Measurements from ENCODE around the gene PHLDB2. TPM values are rescaled to one million over a fixed set of nuclear protein-coding genes. Genes with fewer than 3 reads are reported as not detected.

The PHLDB2 gene
- polyA plus RNA-seq, 1 donor (not counting 4 experiments of a cell fraction or from before 2014, with no cell fraction given): 150 TPM

DNA sequence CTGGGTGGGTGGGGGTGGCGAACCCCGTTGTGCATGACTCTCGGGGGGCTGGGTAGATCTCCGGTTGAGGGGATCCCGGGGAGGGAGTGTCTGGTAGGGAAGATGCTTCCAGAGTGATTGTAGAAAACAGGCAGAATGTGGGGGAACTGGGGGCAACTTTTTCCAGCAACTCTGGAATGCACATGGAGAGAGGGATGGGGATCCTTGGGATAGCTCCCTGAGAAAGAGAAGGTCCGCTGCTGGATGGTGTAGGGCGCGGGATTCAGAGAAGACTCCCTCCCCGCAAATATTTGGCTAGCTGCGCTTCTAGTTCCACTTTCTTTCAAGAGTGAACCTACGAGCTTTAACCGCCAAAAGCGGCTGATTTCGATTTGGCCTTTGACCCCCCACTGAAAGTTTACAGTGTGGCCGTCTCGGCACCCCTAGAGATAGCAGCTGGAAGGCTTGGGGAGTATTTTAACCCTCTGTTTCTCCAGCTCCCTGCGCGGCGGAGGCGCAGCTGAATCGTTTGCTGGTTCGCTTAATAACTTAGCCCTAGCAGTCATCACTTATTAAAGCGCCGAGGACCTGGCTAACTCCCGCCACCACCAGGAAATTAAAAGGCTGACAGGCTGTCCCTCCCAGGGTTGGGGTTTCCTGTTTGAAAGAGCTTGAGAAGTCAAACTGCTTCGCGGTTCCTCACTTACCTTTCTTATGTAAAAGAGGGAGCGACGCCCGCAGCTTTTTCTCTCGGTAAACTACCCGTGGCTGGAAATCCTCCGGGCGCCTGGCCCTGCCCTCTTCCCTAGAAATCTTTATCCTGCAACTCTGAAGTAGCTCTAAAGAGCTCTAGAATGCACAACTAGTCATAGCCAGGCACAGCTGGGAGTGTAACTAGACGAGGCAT, 1.2 kb downstream of the PHLDB2 start:
- peaks cover 44% of the 10 kb centered on the region for H3K4me1 ChIP-seq (ENCODE audit: control insufficient read depth, extremely low read depth, insufficient read depth, low read length)
- H4K20me1 ChIP-seq (ENCODE audit: control insufficient read depth, extremely low read depth, insufficient read depth, low read length): peaks cover 14% of the 10 kb centered on the region

DNA sequence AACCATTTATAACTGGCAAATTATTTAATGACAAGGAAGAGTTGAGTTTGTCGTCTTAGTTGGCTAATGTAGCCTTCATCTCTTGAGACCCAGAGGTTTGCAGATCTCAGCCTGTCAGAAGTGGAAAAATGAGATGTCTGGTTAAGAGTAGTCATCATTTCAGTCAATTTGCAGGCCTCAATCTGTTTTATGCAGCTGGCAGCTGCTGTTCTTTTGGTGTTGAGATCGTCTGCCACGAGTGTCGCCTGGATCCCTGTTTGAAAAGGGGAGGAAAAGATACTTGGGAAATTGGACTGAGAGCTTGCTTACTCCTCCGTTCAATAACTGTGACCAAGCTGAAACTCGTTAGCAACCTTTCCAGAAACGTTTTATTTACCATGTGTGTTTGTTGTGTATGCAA, 2.3 kb downstream of the PHLDB2 start:
- DNase-seq (ENCODE audit: low read depth, low spot score) (no peak), FAIRE-seq (no peak)
- peak overlapping the region; percentile 96 for H3K4me2 ChIP-seq (ENCODE audit: control insufficient read depth, extremely low read depth, insufficient read depth, low read depth, low read length)
- H3K4me3 ChIP-seq (ENCODE audit: control insufficient read depth in 2 of 3, extremely low read depth in 1 of 3, insufficient read depth in 2 of 3, low read depth in 1 of 3, low read length in 3 of 3): peak overlapping the region; percentile 93 to 99 (median 93)
- no peaks in the 10 kb centered on the region for H3K27me3 ChIP-seq (ENCODE audit: control insufficient read depth, extremely low read depth, insufficient read depth, low read length)
- no peaks in the 10 kb centered on the region for H3K9me3 ChIP-seq (ENCODE audit: control insufficient read depth, low read depth, low read length)
- peak overlapping the region; percentile 98 for H3K27ac ChIP-seq (ENCODE audit: control insufficient read depth, insufficient read depth, low read length)
- dilution Hi-C loops (cut with MboI; ENCODE audit: extremely low pct_ligation_motif_present, low sequenced_read_pairs): no loop called here
- H4K20me1 ChIP-seq (ENCODE audit: control insufficient read depth, extremely low read depth, insufficient read depth, low read length): peaks cover 18% of the 10 kb centered on the region
- H3K9me1 ChIP-seq (ENCODE audit: control insufficient read depth, extremely low read depth, insufficient read depth, low read length): peaks cover 3% of the 10 kb centered on the region
- H3K36me3 ChIP-seq (ENCODE audit: control insufficient read depth in 2 of 2, extremely low read depth in 1 of 2, insufficient read depth in 2 of 2, low read length in 2 of 2): peaks cover 2 to 14% of the 10 kb centered on the region in 2 experiments
- peaks cover 47% of the 10 kb centered on the region for H3K4me1 ChIP-seq (ENCODE audit: control insufficient read depth, extremely low read depth, insufficient read depth, low read length)
- no peak overlapping the region for H2AFZ ChIP-seq (ENCODE audit: control insufficient read depth, low read length)
- peak overlapping the region; percentile 99 for H3K9ac ChIP-seq (ENCODE audit: control insufficient read depth, extremely low read depth, insufficient read depth, low read length)
- peaks cover 78% of the 10 kb centered on the region for H3K79me2 ChIP-seq (ENCODE audit: control insufficient read depth, insufficient read depth, low read length)
- TF ChIP-seq EZH2 (IDR thresholded peaks at IDR 0.05; ENCODE audit: low read length) (no peak), CTCF (optimal IDR thresholded peaks at IDR 0.05 in 1 of 3, IDR thresholded peaks at IDR 0.05 in 1 of 3, conservative IDR thresholded peaks at IDR 0.05 in 1 of 3; ENCODE audit: extremely low read depth in 1 of 3, insufficient read depth in 2 of 3, low read length in 3 of 3) (no peak)

More for the DNA sequence above, 1.2 kb downstream of the PHLDB2 start:
- Histone ChIP-seq H3K9ac (ENCODE audit: control insufficient read depth, extremely low read depth, insufficient read depth, low read length) (peak overlapping the region; percentile 99), H3K9me3 (ENCODE audit: control insufficient read depth, low read depth, low read length) (no peaks in the 10 kb centered on the region), H3K36me3 (ENCODE audit: control insufficient read depth in 2 of 2, extremely low read depth in 1 of 2, insufficient read depth in 2 of 2, low read length in 2 of 2) (peaks cover 2 to 11% of the 10 kb centered on the region in 2 experiments), H3K27me3 (ENCODE audit: control insufficient read depth, extremely low read depth, insufficient read depth, low read length) (no peaks in the 10 kb centered on the region), H3K79me2 (ENCODE audit: control insufficient read depth, insufficient read depth, low read length) (peaks cover 67% of the 10 kb centered on the region), H3K4me3 (ENCODE audit: control insufficient read depth in 2 of 3, extremely low read depth in 1 of 3, insufficient read depth in 2 of 3, low read depth in 1 of 3, low read length in 3 of 3) (peak overlapping the region; percentile 93 to 99 (median 93)), H2AFZ (ENCODE audit: control insufficient read depth, low read length) (no peak overlapping the region), H3K4me2 (ENCODE audit: control insufficient read depth, extremely low read depth, insufficient read depth, low read depth, low read length) (peak overlapping the region; percentile 96), H3K27ac (ENCODE audit: control insufficient read depth, insufficient read depth, low read length) (peak overlapping the region; percentile 98), H3K9me1 (ENCODE audit: control insufficient read depth, extremely low read depth, insufficient read depth, low read length) (peaks cover 3% of the 10 kb centered on the region)
- TF ChIP-seq EZH2 (IDR thresholded peaks at IDR 0.05; ENCODE audit: low read length): no peak
- TF ChIP-seq CTCF (optimal IDR thresholded peaks at IDR 0.05 in 1 of 3, IDR thresholded peaks at IDR 0.05 in 1 of 3, conservative IDR thresholded peaks at IDR 0.05 in 1 of 3; ENCODE audit: extremely low read depth in 1 of 3, insufficient read depth in 2 of 3, low read length in 3 of 3): peak; percentile 35 to 49 (median 45)
- FAIRE-seq (peak; percentile 26), DNase-seq (ENCODE audit: low read depth, low spot score) (no peak)
- dilution Hi-C loops (cut with MboI; ENCODE audit: extremely low pct_ligation_motif_present, low sequenced_read_pairs): no loop called here

Measured in keratinocyte (primary cell).